ENCODE data around the gene GALNT8. TPM values are rescaled to one million over a fixed set of nuclear protein-coding genes. Genes with fewer than 3 reads are reported as not detected.

The GALNT8 gene
- total RNA-seq, 2 donors from 2014 or later, result 2.8 to 11.2 TPM

DNA sequence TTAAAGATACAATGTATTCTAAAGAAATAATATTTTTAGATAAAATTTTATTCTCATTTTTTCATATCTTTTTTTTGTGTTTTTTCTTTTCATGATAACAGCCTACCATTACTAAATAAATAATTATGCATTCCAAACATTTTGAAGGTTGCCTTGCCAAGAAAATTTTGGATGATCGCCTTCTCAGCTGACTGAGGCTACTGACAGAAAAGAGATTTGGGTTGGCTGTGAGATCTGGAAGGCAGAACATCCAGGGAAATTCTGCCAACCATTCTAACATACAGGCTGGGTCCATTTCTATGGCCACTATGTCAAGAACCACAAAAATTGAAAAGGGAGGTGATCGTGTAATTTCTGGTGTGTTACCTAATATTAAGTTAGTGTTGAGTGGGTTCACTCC lies 48.1 kb downstream of the GALNT8 start:
- no peak for DNase-seq
- Histone ChIP-seq H3K9me3 (ENCODE audit: control insufficient read depth, low read length) (no peaks in the 10 kb centered on the region), H3K9ac (ENCODE audit: extremely low read depth, low read length, poor library complexity, severe bottlenecking) (no peak overlapping the region), H3K27ac (ENCODE audit: low read depth, low read length) (no peak overlapping the region), H3K4me1 (ENCODE audit: control insufficient read depth, insufficient read depth, low read length) (no peaks in the 10 kb centered on the region), H3K27me3 (ENCODE audit: control insufficient read depth, insufficient read depth, low read length, poor library complexity, severe bottlenecking) (no peaks in the 10 kb centered on the region), H3K4me3 (ENCODE audit: low read length) (no peak overlapping the region), H3K36me3 (ENCODE audit: control insufficient read depth, insufficient read depth, low read length) (no peaks in the 10 kb centered on the region)
- TF ChIP-seq, protein P1, sequence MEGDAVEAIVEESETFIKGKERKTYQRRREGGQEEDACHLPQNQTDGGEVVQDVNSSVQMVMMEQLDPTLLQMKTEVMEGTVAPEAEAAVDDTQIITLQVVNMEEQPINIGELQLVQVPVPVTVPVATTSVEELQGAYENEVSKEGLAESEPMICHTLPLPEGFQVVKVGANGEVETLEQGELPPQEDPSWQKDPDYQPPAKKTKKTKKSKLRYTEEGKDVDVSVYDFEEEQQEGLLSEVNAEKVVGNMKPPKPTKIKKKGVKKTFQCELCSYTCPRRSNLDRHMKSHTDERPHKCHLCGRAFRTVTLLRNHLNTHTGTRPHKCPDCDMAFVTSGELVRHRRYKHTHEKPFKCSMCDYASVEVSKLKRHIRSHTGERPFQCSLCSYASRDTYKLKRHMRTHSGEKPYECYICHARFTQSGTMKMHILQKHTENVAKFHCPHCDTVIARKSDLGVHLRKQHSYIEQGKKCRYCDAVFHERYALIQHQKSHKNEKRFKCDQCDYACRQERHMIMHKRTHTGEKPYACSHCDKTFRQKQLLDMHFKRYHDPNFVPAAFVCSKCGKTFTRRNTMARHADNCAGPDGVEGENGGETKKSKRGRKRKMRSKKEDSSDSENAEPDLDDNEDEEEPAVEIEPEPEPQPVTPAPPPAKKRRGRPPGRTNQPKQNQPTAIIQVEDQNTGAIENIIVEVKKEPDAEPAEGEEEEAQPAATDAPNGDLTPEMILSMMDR (conservative IDR thresholded peaks at IDR 0.05), result no peak
- no peaks in the 10 kb centered on the region for H3K27me3 Mint-ChIP-seq (ENCODE audit: insufficient read depth)
- peaks cover 1% of the 10 kb centered on the region for H3K36me3 Mint-ChIP-seq (ENCODE audit: low read depth)
- WGBS, 2 experiments (ENCODE audit: insufficient coverage in 1 of 2, insufficient read length in 1 of 2), result 80% methylated on average over 1 of the region's 2 CpGs; no CpG with 5 or more reads in 1 of the 2 experiments
- peaks cover 4% of the 10 kb centered on the region for H3K4me1 Mint-ChIP-seq
- no peak overlapping the region for H3K27ac Mint-ChIP-seq
- no peak overlapping the region for H3K4me3 Mint-ChIP-seq
- no peaks in the 10 kb centered on the region for H3K9me3 Mint-ChIP-seq

DNA sequence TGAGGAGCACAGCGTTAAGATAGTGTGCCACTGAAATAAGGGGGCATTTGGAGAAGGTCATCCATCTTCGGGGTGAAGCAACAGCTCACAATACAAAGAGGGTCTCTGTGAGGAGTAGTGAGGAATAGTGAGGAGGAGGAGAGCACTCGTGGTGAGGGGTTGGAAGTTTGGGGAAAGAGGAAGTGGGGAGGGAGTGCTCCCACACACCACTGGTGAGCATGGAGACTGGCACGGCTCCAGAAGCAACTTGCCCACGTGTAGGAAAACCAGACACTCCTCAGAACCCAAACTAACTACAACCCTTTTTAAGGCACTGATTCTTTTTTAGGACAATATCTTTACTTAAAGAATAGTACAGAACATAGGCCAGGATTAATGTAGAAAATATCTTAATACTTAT lies 48.9 kb downstream of the GALNT8 start:
- no peak overlapping the region for H3K9ac ChIP-seq (ENCODE audit: extremely low read depth, low read length, poor library complexity, severe bottlenecking)

DNA sequence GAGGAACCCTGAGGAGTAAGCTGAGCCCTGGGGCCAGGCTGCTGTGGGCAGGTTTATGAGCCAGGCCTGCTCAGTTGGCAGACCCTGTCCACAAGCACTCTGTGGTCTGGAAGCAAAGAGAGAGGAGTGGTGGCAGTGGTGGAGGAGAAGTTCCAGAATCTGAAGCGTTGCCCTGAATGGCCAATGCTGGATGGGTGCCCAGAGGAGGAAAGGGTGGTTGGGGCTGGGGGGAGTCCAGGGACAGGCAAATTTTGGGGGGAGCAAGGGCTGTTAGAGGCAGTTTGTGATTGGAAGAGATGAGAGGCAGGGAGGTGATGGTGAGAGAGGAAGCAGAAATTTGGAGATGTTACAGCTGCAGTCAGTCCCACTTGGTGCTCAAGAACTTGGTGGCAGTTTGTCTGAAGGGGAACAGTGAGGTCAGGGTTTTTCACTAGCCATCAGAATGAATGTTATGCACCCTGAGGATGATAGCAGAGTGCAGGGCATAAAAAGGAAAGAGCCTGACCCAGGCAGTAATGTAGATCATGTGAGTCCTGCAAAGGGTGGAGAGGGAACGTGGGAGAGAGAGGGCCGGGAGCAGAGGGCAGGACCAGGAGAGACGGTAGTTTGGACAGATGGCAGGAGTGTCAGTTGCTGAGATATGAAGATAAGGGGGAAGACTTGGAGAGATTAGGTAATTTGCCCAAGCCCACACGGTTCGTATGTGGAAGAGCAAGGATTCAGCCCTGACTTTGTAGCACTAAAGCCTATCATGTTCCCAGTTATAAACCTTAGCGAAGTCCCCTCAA lies 51.2 kb downstream of the GALNT8 start:
- no peak overlapping the region for H3K9ac ChIP-seq (ENCODE audit: extremely low read depth, low read length, poor library complexity, severe bottlenecking)
- no peaks in the 10 kb centered on the region for H3K27me3 ChIP-seq (ENCODE audit: control insufficient read depth, insufficient read depth, low read length, poor library complexity, severe bottlenecking)
- H3K36me3 Mint-ChIP-seq (ENCODE audit: low read depth), result no peaks in the 10 kb centered on the region
- H3K4me1 Mint-ChIP-seq, result peaks cover 10% of the 10 kb centered on the region
- no peak overlapping the region for H3K4me3 Mint-ChIP-seq
- H3K4me3 ChIP-seq (ENCODE audit: low read length), result no peak overlapping the region
- H3K27ac Mint-ChIP-seq, result no peak overlapping the region
- no peaks in the 10 kb centered on the region for H3K27me3 Mint-ChIP-seq (ENCODE audit: insufficient read depth)
- peaks cover 4% of the 10 kb centered on the region for H3K9me3 ChIP-seq (ENCODE audit: control insufficient read depth, low read length)
- no peaks in the 10 kb centered on the region for H3K4me1 ChIP-seq (ENCODE audit: control insufficient read depth, insufficient read depth, low read length)
- H3K36me3 ChIP-seq (ENCODE audit: control insufficient read depth, insufficient read depth, low read length), result no peaks in the 10 kb centered on the region
- H3K9me3 Mint-ChIP-seq, result no peaks in the 10 kb centered on the region
- no peak for DNase-seq
- no peak overlapping the region for H3K27ac ChIP-seq (ENCODE audit: low read depth, low read length)
- TF ChIP-seq, protein P1 (conservative IDR thresholded peaks at IDR 0.05), result no peak
- 88 to 98% methylated on average over 5 to 7 of the region's 7 CpGs for WGBS, 2 experiments (ENCODE audit: insufficient coverage in 1 of 2, insufficient read length in 1 of 2)

More for the DNA sequence above, 48.9 kb downstream of the GALNT8 start:
- H3K4me1 Mint-ChIP-seq, result no peaks in the 10 kb centered on the region
- H3K27me3 Mint-ChIP-seq (ENCODE audit: insufficient read depth), result no peaks in the 10 kb centered on the region
- H3K27ac Mint-ChIP-seq, result no peak overlapping the region
- no peak for DNase-seq
- WGBS, 2 experiments (ENCODE audit: insufficient coverage in 1 of 2, insufficient read length in 1 of 2), result 90 to 92% methylated on average over 2 to 5 of the region's 5 CpGs
- H3K36me3 Mint-ChIP-seq (ENCODE audit: low read depth), result peaks cover 1% of the 10 kb centered on the region
- H3K9me3 ChIP-seq (ENCODE audit: control insufficient read depth, low read length), result peaks cover 1% of the 10 kb centered on the region
- H3K27ac ChIP-seq (ENCODE audit: low read depth, low read length), result no peak overlapping the region
- no peaks in the 10 kb centered on the region for H3K9me3 Mint-ChIP-seq
- H3K36me3 ChIP-seq (ENCODE audit: control insufficient read depth, insufficient read depth, low read length), result no peaks in the 10 kb centered on the region
- H3K4me3 Mint-ChIP-seq, result no peak overlapping the region
- H3K4me3 ChIP-seq (ENCODE audit: low read length), result no peak overlapping the region
- no peaks in the 10 kb centered on the region for H3K27me3 ChIP-seq (ENCODE audit: control insufficient read depth, insufficient read depth, low read length, poor library complexity, severe bottlenecking)
- H3K4me1 ChIP-seq (ENCODE audit: control insufficient read depth, insufficient read depth, low read length), result no peaks in the 10 kb centered on the region
- TF ChIP-seq, protein P1 (conservative IDR thresholded peaks at IDR 0.05), result no peak
